ENCODE data around the gene NPR3.

DNA sequence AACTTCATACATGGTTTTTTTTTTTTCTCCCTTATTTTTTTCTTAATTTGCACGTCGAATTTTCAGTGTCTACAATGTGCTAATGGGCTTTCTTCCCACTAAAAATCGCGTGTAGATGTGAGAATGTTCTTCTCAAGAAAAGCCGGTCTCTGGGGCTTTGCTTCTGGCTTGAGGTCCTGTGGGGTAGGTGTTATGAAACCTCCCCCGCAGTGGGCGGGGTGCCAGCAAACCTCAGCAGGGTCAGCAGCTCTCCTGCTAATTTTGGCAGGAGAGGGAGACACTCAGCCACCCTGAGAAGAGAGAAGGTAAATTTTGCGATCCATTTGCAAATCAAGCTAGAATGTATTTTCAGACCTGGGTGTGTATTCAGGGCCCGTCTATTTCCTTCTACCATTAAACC lies 59.9 kb downstream of the NPR3 start:
- no peak for TF ChIP-seq POLR2A (IDR thresholded peaks at IDR 0.05)
- no peak for TF ChIP-seq CTCF (IDR thresholded peaks at IDR 0.05 in 4 of 5, conservative IDR thresholded peaks at IDR 0.05 in 1 of 5)
